GM20000 (cell line): ENCODE results near the gene AGAP3.

ENCODE experiments used
- DNase-seq: peaks from one replicate; pipeline ENCODE4 v3.0.0; 2012; ENCODE audit warnings: low spot score
- CTCF ChIP-seq: IDR thresholded peaks from 2 replicates; pipeline ENCODE4 v1.5.1; 2012; ENCODE audit warnings: mild to moderate bottlenecking, control low read depth; ENCODE audit errors: extremely low read depth, missing control alignments

AGAP3 gene

GRCh38 chr7:151045967-151046366 lies 40.3 kb upstream of the AGAP3 start:
- TF ChIP-seq CTCF: no peak

GRCh38 chr7:151046603-151047573 lies 39.4 kb upstream of the AGAP3 start:
- TF ChIP-seq CTCF: no peak
- DNase-seq: no peak

More at GRCh38 chr7:151045967-151046366, 40.3 kb upstream of the AGAP3 start:
- DNase-seq: no peak

- DNase-seq: no peak
- no peak for TF ChIP-seq CTCF
These were observed 38.1 kb upstream of the AGAP3 start, which contains the start of gene ASIC3 for GRCh38 chr7:151047976-151048815. TSS of gene ASIC3 (plus strand) at chr7:151048531. CDS start at chr7:151048886, 355 bp downstream.

- TF ChIP-seq CTCF: no peak
- no peak for DNase-seq
These were observed 37.3 kb upstream of the AGAP3 start for GRCh38 chr7:151048911-151049463.

- DNase-seq: no peak
- no peak for TF ChIP-seq CTCF
These were observed 35.2 kb upstream of the AGAP3 start for GRCh38 chr7:151051108-151051507.

- TF ChIP-seq CTCF: no peak
- no peak for DNase-seq
These were observed 33.2 kb upstream of the AGAP3 start for GRCh38 chr7:151053096-151053495.
